Smooth muscle cell (in vitro differentiated cells): ENCODE data around the gene KLRC4. TPM values are rescaled to one million over a fixed set of nuclear protein-coding genes. Genes with fewer than 3 reads are reported as not detected.

Experiments
- DNase-seq: peaks from one replicate; lab custom pipeline; 2025; ENCODE audit not compliant: unreplicated experiment; lab: John Stamatoyannopoulos, UW
- H2AFZ ChIP-seq: fragments of 200-600 bp; sonication (generic); 2 replicates; pipeline ENCODE4 v1.6.0; 2016; ENCODE audit warnings: antibody characterized with exemption, low read depth, mild to moderate bottlenecking
- H3F3A ChIP-seq: fragments of 200-600 bp; sonication (generic); 2 replicates; pipeline ENCODE4 v1.6.0; 2017; ENCODE audit warnings: antibody characterized with exemption, low read depth
- H3K27ac ChIP-seq: fragments of 200-600 bp; sonication (generic); 2 replicates; pipeline ENCODE4 v1.5.1; 2016; ENCODE audit warnings: low read depth, mild to moderate bottlenecking
- H3K27me3 ChIP-seq: fragments of 200-600 bp; sonication (generic); 2 replicates; pipeline ENCODE4 v1.6.1; 2016; ENCODE audit warnings: low read depth, mild to moderate bottlenecking
- H3K36me3 ChIP-seq: fragments of 200-600 bp; sonication (generic); 2 replicates; pipeline ENCODE4 v1.5.1; 2016; ENCODE audit warnings: low read depth
- H3K4me1 ChIP-seq: fragments of 200-600 bp; sonication (generic); 2 replicates; pipeline ENCODE4 v1.5.1; 2016; ENCODE audit warnings: low read depth
- H3K4me2 ChIP-seq: fragments of 200-600 bp; sonication (generic); 2 replicates; pipeline ENCODE4 v1.6.0; 2016; ENCODE audit warnings: mild to moderate bottlenecking
- H3K4me3 ChIP-seq: fragments of 200-600 bp; sonication (generic); 2 replicates; pipeline ENCODE4 v1.5.1; 2016; ENCODE audit warnings: mild to moderate bottlenecking
- H3K79me2 ChIP-seq: fragments of 200-600 bp; sonication (generic); 2 replicates; pipeline ENCODE4 v1.6.0; 2016; ENCODE audit warnings: low read depth, mild to moderate bottlenecking
- H3K9ac ChIP-seq: fragments of 200-600 bp; sonication (generic); 2 replicates; pipeline ENCODE4 v1.6.0; 2016; ENCODE audit warnings: low read depth
- H3K9me3 ChIP-seq: fragments of 200-600 bp; sonication (generic); replicated peaks from 2 replicates; pipeline ENCODE4 v1.5.1; 2016; ENCODE audit warnings: low read depth
- H4K20me1 ChIP-seq: fragments of 200-600 bp; sonication (generic); 2 replicates; pipeline ENCODE4 v1.6.0; 2016; ENCODE audit warnings: low read depth
- CTCF ChIP-seq: fragments of 200-600 bp; sonication (generic); IDR thresholded peaks from 2 replicates; pipeline ENCODE4 v1.5.1; 2017; ENCODE audit warnings: borderline replicate concordance, mild to moderate bottlenecking, antibody characterized with exemption; ENCODE audit not compliant: insufficient read depth, poor library complexity, severe bottlenecking
- WGBS: methylation state at CpG from one replicate; pipeline ENCODE4 v1.1.7; 2016; ENCODE audit warnings: low lambda C conversion rate; 5-methylcytosine and 5-hydroxymethylcytosine counted together
- polyA plus RNA-seq: library from polyadenylated mRNA; unstranded; fragments of >200 nt; fragmentation: Nextera tagmentation; extraction: Ambion mirVana; gene quantifications from 2 replicates; pipeline ENCODE4 v1.2.1, GENCODE V29; 2016
- total RNA-seq: library from RNA; depleted of rRNA; stranded (reverse); fragments of >200 nt; gene quantifications from 2 replicates; pipeline ENCODE4 v1.2.3, GENCODE V29; 2014

KLRC4 gene
- total and polyA plus RNA-seq, 2 experiments from 2014 or later, result not detected

DNA sequence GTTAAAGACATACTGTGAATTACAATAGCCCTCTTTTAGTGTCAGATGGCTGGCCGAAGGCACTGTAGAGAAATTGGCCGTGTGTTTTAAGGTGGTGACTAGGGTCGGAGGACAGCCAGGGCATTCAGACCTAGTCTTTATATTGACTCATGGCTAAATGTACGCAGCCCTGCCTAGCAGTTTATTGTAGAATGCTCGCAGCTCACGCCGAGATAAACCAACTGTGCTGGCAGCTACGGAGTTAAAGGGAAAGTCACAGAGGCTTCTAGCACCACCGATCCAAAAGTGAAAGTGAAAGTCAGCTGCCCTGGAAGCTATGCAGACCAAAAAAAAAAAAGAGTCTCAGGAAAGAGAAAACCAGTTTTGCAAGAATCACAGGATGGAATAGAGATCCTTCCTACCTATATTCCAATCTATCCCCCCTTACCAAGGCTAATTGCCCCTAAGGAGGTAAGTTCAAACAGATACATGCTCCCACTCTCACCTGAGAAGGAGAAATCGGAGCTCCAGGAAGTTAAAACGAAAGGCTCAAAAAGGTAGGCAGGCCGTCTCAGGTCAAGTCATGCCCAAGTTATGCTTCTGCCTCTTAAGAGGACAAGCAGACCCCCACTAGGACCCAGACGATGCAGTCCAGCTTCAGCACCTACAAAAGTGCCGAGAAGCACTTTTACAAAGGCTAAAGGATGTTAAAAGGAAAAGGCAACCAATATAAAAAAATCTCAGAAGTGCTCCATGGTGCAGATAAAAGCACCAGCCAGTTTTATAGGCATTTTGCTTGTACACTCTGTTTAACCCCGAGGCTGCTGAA is 44.5 kb downstream of the KLRC4 start:
- peak overlapping the region; percentile 54 for H3K4me3 ChIP-seq
- WGBS, result 2% methylated on average over 15 of the region's 15 CpGs
- H3F3A ChIP-seq, result peaks cover 16% of the 10 kb centered on the region
- H3K9ac ChIP-seq, result peak overlapping the region; percentile 50
- TF ChIP-seq CTCF, result no peak
- no peaks in the 10 kb centered on the region for H3K9me3 ChIP-seq
- no peak for DNase-seq
- peak overlapping the region; percentile 29 for H2AFZ ChIP-seq
- no peaks in the 10 kb centered on the region for H3K79me2 ChIP-seq
- peak overlapping the region; percentile 92 for H3K27ac ChIP-seq
- no peaks in the 10 kb centered on the region for H3K27me3 ChIP-seq
- no peaks in the 10 kb centered on the region for H3K36me3 ChIP-seq
- peak overlapping the region; percentile 83 for H3K4me2 ChIP-seq
- H3K4me1 ChIP-seq, result peaks cover 42% of the 10 kb centered on the region
- H4K20me1 ChIP-seq, result no peaks in the 10 kb centered on the region

GRCh38 chr12:10363914-10364814 is 45.4 kb downstream of the KLRC4 start:
- no peaks in the 10 kb centered on the region for H3K9me3 ChIP-seq
- 25% methylated on average over 19 of the region's 19 CpGs for WGBS
- H3K79me2 ChIP-seq, result no peaks in the 10 kb centered on the region
- H3K27ac ChIP-seq, result peak overlapping the region; percentile 92
- H3K36me3 ChIP-seq, result no peaks in the 10 kb centered on the region
- TF ChIP-seq CTCF, result no peak
- H3F3A ChIP-seq, result peaks cover 16% of the 10 kb centered on the region
- peak overlapping the region; percentile 54 for H3K4me3 ChIP-seq
- peak overlapping the region; percentile 29 for H2AFZ ChIP-seq
- peak overlapping the region; percentile 50 for H3K9ac ChIP-seq
- H3K27me3 ChIP-seq, result no peaks in the 10 kb centered on the region
- H4K20me1 ChIP-seq, result no peaks in the 10 kb centered on the region
- peaks cover 42% of the 10 kb centered on the region for H3K4me1 ChIP-seq
- no peak for DNase-seq
- H3K4me2 ChIP-seq, result peak overlapping the region; percentile 83

DNA sequence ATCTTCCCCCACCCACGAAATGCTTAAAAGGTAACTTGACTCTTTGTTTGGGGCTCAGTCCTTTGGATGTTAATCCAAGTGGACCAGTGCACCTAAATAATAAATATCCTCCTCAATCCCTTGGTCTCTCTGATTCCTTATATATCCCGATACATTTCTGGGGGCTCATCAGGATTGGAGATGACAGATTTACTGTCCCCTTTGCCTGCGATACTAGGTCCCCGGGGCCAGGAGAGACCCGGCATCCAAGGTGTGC is 46.0 kb downstream of the KLRC4 start:
- no peaks in the 10 kb centered on the region for H3K79me2 ChIP-seq
- TF ChIP-seq CTCF, result no peak
- DNase-seq, result no peak
- H3K9ac ChIP-seq, result peak overlapping the region; percentile 50
- H3K27ac ChIP-seq, result peak overlapping the region; percentile 92
- H4K20me1 ChIP-seq, result no peaks in the 10 kb centered on the region
- peak overlapping the region; percentile 29 for H2AFZ ChIP-seq
- H3K9me3 ChIP-seq, result no peaks in the 10 kb centered on the region
- H3K27me3 ChIP-seq, result no peaks in the 10 kb centered on the region
- peak overlapping the region; percentile 54 for H3K4me3 ChIP-seq
- peak overlapping the region; percentile 83 for H3K4me2 ChIP-seq
- no peaks in the 10 kb centered on the region for H3K36me3 ChIP-seq
- WGBS, result 52% methylated on average over 5 of the region's 5 CpGs
- peaks cover 42% of the 10 kb centered on the region for H3K4me1 ChIP-seq
- peaks cover 16% of the 10 kb centered on the region for H3F3A ChIP-seq
